ENCODE measurements around the gene SHC4.

The SHC4 gene

DNA sequence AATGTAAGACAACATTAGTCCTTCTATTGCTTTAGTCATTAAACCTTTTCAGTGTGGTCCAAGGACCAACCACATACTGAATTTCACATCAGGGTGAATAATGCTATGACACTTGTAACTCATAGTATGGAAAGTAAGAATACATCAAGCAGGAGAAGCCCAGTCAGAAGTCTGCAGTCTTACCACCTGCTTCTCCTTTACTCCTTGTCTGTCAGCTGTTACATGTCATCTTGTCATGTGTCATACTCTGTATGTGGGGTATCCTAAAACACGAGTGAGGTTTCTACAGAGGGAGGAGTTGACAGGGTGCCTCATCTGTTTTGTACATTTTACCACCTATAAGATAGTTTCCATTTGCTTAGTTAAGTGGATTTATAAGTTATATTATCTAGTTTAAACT lies 118.6 kb downstream of the SHC4 start:
- no peak for DNase-seq (ENCODE audit: low spot score)

- DNase-seq (ENCODE audit: low spot score): no peak
These were observed 121.2 kb downstream of the SHC4 start for GRCh38 chr15:48842501-48842900.

DNA sequence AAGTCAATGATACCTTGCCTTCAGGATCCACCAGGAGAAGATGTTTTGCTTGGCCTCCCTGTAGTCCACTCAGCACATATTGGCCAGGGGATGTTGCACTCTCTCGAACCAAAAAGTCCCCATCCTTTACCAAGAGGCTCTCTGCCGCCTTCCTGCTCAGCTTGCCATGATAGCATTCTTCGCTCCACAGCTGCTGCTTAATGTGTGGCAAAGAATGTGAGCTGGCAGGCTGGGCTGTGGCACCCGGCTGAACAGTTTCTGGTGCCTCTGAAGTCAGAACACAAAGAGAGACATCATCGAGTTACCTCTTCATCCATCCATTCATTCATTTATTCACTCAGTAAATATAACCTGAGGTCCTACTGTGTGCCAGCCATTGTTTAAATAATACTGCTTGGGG lies 129.0 kb downstream of the SHC4 start:
- no peak for DNase-seq (ENCODE audit: low spot score)

GRCh38 chr15:48833526-48834239 lies 130.0 kb downstream of the SHC4 start:
- no peak for DNase-seq (ENCODE audit: low spot score)

DNA sequence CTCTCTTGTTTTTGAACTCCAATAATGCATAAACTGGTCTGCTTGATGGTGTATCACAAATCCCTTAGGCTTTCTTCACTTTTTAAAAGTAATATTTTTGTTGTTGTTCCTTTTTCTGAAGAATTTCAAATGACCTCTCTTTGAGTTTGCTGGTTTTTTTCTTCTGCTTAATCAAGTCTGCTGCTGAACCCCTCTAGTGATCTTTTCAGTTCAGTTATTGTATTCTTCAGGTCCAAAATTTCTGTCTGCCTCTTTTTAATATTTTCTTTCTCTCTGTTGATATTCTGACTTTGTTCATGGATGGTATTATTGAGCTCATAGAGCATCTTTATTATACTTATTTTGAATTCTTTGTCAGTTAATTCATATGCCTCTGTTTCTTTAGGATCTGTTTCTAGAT lies 131.1 kb downstream of the SHC4 start:
- no peak for DNase-seq (ENCODE audit: low spot score)

DNA sequence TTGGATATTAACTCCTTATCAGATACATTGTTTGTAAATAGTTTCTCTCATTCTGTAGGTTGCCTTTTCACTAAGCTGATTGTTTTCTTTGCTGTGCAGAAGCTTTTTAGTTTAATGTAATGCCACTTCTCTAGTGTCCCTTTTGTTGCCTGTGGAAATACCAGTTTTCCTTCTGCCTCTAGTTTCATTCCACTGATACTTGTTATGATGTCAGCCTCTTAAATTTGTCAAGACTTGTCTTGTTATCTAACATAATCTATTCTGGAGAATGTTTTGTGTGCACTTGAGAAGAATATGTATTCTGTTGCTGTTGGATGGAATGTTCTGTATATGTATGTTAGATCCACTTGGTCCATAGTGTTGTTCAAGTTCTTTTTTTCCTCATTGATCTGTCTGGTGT lies 134.8 kb downstream of the SHC4 start:
- DNase-seq (ENCODE audit: low spot score): no peak

DNA sequence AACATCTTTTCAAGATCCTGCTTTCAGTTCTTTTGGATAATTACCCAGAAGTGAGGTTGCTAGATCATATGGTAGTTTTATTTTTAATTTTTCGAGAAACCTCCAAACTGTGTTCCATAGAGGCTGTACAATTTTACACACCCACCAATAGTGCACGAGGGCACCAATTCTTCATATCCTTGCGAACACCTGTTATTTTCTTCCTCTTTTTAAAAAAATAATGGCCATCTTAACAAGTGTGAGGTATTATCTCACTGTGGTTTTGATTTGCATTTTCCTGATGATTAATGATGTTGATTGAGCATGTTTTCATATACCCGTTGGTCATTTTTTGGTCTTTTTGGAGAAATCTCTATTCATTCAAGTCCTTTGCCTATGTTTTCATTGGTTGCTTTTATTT lies 135.2 kb downstream of the SHC4 start:
- DNase-seq (ENCODE audit: low spot score): no peak

DNA sequence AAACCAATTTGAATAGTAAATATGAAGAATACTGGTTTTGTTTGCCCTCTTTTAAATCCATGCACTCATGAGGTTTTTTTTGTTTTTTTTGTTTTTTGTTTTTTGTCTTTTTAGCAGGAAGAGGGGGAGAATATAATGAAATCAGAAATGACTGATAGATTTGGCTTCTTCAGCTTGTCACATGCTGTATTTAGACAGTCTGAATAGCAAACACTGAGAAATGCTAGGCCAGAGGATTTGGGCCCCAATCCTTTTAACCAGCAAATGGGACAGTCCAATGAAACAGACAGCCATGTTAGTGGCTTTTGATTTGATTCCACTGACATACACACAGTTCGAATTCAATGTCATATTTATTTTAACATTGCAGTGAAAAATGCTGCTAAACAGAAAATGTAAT lies 138.6 kb downstream of the SHC4 start:
- no peak for DNase-seq (ENCODE audit: low spot score)

DNA sequence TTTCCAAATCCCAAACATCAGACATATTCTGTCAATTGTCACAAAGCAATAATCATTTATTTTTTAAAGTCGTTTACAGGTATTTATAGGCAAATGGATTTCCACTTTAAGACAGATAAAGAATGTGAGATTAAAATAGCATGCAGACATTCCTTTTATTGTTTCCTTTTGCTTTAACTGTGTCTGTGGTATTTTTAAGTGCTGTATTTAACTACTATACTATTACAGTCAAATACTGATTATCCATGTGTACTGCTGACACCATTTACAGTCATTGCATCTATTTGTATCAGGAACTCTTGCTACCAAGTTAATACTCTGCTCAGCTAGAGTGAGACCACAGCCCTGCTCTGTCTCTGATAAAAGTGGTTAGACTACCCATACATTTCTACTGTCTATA lies 140.0 kb downstream of the SHC4 start:
- DNase-seq (ENCODE audit: low spot score): no peak

DNA sequence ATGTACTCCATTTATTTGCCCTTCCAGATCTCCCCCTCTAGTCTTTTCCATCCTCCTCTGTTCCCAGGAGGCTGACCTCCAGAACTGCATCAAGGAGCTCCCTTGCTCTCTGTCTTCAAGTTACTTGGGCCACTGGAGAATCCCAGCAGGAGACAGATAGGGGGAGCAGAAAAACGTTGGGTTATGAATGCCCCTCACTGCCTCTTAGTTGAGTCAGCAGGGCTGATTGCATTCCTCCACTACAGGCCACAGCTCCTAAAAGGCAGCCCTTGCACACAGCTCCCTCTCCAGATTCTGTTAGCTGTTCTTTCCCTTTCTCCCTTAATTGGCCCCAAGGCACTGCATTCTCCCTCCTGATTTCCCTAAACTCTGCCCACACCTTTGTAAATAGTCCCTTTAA lies 140.5 kb downstream of the SHC4 start:
- no peak for DNase-seq (ENCODE audit: low spot score)

DNA sequence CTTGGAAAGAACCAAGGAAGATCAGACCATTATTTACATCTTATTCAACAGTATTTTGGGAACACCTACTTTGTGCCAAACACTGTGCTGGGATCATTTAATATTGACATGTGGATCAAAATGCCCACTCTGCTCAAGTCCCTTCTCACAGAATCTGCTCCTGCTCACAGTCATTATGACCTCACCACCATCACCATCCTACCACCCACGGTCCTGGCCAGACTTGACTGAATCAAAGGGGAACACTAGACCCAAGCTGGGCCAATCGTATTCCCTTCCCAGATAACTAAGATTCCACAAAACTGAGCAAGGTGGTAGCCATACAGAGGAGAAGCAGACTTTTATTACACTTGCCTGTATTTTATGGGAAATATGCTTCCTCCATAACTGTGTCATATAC lies 149.4 kb downstream of the SHC4 start:
- no peak for DNase-seq (ENCODE audit: low spot score)

DNA sequence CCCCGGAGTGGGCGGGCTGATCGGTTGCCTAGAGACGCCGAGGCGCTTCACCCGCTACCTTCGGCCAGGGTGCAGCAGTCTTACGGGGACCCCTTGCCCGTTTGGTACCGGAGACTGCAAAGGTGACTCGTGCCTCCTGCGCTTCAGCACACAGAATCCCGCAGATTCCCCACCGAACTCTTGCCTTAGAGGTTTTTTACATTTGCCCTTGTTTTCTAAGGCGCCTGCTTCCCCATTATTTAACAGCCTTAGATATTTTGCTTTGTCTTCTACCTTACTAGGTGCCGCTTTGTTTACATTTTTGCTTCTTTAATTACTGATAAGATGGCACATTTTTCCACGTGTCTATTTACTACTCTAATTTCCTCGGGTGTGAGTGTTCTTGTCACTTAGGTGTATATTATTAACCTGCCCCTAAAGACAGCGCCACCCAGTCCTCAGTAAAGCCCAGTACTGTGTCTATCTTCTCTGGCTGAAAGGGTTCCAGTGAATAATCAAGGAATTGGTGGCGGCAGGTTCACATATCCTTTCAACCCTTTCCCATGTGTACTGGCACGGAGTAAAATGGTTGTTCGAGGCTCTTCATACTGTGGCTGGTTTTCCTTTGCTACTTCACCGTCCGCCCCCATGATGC lies 152.3 kb downstream of the SHC4 start:
- no peak for DNase-seq (ENCODE audit: low spot score)

DNA sequence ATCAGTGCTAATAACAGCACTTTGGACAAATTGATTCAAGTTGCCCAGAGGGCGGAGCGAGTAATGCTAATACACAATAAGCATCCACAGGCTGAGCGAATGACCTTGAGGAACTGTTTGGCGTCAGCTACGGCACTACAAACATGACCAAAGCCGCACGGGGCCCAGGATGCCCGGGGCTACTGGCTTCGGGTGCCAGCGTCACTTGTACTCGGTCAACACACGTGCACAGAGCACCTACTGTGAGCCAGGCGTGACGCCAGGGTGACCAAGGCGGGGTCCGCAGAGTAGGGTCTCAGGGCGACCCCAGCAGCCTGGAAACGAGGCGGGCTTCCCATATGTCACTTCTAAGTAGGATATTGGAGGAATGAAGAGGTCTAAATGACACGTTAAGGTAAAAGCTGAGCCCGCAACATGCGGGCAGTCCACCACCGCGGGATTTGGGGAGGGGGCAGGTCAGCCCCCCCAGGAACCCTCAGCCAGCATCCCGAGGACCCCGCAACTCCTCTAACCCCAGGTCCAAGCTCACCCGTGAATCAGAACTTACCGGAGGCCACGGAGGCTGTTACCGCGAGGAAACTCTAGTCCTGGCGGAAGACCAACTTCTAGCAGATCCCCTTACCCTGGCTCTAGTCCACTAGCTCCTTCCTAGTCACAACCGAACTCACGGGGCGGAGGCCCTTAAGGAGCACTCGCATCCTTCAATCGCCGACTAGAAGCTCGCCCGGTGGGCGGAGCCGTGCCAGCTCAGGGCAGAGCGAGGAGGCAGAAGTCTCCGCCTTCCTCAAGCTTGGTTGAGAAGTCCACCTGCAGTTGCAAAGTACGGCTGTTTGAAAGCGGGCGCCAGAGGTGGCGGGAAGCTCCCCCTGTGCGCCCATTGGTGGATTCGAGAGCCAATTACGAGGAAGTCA lies 153.1 kb downstream of the SHC4 start, which contains the start of gene CEP152:
TSS of gene CEP152 (minus strand) at position 656 of the 911 bp plus-strand sequence. CDS start 5,420 bp downstream, outside the sequence.
- DNase-seq (ENCODE audit: low spot score): peak; percentile 97

DNA sequence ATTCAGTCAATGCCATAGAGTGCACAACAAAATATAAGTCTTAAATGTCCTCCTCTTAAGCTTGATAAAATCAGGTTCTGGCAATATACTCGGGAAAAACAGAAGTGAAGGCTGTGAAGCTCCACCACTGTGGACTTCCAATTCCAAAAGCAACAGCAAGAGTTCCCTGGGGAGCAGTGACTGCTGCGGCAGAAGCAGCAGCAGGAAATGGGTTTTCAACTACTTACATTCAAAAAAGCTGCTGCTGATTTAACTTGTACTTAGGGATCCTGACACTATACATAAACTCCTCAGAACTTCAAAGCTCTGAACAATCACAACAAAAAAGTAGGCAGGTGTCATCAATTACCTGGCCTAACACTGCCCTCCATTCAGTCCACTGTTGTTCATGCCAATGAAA lies 157.6 kb downstream of the SHC4 start:
- DNase-seq (ENCODE audit: low spot score): no peak

DNA sequence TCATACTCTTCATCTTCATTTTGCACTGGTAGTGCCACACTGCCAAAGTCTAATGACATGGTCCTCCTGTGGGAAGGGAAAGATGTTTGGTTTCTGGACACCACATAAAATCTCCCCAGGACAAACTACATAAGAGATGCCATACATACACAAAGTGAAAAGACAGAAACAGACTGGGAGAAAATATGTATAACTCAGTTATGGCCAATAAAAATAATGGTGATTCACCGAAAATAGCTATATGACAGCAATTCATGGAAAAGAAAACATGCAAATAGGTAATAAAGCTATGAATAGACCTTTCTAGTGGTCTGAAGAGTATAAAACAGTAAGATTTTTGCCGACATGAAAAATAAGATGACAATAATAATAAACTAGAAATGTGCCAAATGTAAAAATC lies 158.1 kb downstream of the SHC4 start:
- no peak for DNase-seq (ENCODE audit: low spot score)

- no peak for DNase-seq (ENCODE audit: low spot score)
These were observed 159.8 kb downstream of the SHC4 start for GRCh38 chr15:48803877-48804276.

DNA sequence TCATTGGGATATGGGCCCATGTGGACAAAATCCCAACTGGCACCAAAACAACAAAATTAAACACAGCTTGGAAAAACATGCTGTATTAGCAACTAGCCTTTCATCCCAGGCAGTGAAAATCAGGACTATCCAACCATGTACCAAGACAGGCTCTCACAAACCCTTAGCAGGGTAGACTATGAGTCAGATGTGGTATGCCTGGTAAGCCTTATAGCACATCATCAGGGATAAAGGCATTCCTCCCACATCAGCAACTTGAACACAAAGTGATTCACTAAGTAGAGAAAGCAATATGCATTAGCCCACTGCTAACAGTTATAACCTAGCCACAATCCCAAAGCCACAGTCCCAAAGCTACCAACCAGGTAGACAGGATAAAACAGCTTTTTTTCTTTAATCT lies 160.9 kb downstream of the SHC4 start:
- DNase-seq (ENCODE audit: low spot score): peak; percentile 32

- no peak for DNase-seq (ENCODE audit: low spot score)
These were observed 161.5 kb downstream of the SHC4 start for GRCh38 chr15:48802257-48802656.

GRCh38 chr15:48800811-48801455 lies 162.8 kb downstream of the SHC4 start:
- peak; percentile 40 for DNase-seq (ENCODE audit: low spot score)

GRCh38 chr15:48800245-48800644 lies 163.5 kb downstream of the SHC4 start:
- no peak for DNase-seq (ENCODE audit: low spot score)

DNA sequence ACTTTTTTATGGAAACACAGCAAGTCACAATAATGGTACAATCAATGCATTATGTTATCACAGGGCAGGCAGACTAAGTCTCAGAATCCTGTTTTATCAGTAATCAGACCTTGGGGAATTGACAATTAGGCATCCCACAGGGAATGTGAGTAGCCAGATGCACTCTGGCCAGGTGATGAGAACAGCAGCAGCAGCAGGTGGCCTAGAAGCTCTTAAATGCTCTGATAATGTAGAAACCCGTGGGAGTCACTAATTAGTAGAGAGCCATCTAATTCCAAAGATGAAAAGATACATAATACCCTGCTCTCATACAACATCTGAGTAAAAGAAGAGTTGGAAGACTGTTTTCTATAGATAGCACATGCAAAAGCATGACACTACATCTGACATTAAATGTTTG lies 165.4 kb downstream of the SHC4 start:
- DNase-seq (ENCODE audit: low spot score): no peak

GRCh38 chr15:48796930-48797329 lies 166.8 kb downstream of the SHC4 start:
- no peak for DNase-seq (ENCODE audit: low spot score)

All from SW480 (cell line).